Activated CD4-positive, alpha-beta memory T cell treated with anti-CD3 and anti-CD28 coated beads, Interleukin-2, amount 10 ng/mL, durations not matched to agents 7 days and 5 days (primary cell): ENCODE results near the gene KLF13. TPM values are rescaled to one million over a fixed set of nuclear protein-coding genes. Genes with fewer than 3 reads are reported as not detected.

Experiments used
- CTCF ChIA-PET: fragments of 350-600 bp; sonication (Branson Sonifier 250); formaldehyde crosslinking; loops from one replicate; lab custom pipeline; 2021; ENCODE audit warnings: antibody characterized with exemption, inconsistent platforms; lab: Charles Lee
- POLR2A ChIA-PET: fragments of 350-600 bp; sonication (Branson Sonifier 250); formaldehyde crosslinking; loops from one replicate; lab custom pipeline; 2021; ENCODE audit warnings: antibody characterized with exemption; lab: Charles Lee
- DNase-seq: peaks from one replicate; pipeline ENCODE4 v3.0.0-alpha.2; 2020
- H3K27ac Mint-ChIP-seq: one replicate; pipeline ENCODE4 v1.8.0; 2021; ENCODE audit warnings: mild to moderate bottlenecking, mixed read lengths
- H3K27me3 Mint-ChIP-seq: one replicate; pipeline ENCODE4 v1.8.0; 2021; ENCODE audit warnings: mixed read lengths
- H3K36me3 Mint-ChIP-seq: one replicate; pipeline ENCODE4 v1.8.0; 2021; ENCODE audit warnings: low read depth, mixed read lengths
- H3K4me1 Mint-ChIP-seq: one replicate; pipeline ENCODE4 v1.8.0; 2021; ENCODE audit warnings: mixed read lengths
- H3K4me3 Mint-ChIP-seq: one replicate; pipeline ENCODE4 v1.8.0; 2021; ENCODE audit warnings: mild to moderate bottlenecking, mixed read lengths
- H3K9me3 Mint-ChIP-seq: one replicate; pipeline ENCODE4 v1.8.0; 2021; ENCODE audit warnings: mixed read lengths
- total RNA-seq, 2 experiments: library from RNA; stranded (reverse); gene quantifications; one replicate each; pipeline ENCODE4 v1.2.3, GENCODE V29; 2021

Gene KLF13
- total RNA-seq, 2 experiments from 2014 or later, result 199 TPM

DNA sequence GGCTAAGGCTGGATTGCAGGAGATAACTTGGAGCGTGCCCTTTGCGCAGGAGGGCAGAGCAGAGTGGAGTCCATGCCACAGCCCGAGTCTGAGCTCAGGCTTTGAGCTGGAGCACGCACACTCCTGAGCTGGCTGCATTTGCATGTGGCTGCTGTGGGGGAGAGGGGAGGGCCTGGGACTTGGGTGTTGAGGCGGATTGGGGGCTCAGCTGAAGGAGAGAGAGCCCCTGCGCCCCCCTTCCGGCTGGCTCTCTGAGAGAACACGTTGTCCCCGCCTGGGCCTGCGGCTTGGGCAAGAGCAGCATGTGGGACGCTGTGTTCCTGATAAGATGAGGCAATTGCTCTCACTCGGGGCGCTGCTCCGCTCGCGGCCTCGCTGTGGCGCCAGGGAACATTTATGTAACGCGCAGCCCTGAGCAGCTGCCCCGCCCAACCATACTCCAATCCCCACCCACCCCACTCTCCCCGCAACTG lies 39.1 kb downstream of the KLF13 start:
- CTCF ChIA-PET, result interaction anchor here (0.8 to 15.6 kb wide), 23 partner anchors 8 to 166 kb away, joined by 3 to 162 read pairs (median 7); partner anchors contain the start of gene KLF13
- Mint-ChIP-seq H3K36me3 (peaks cover 47% of the 10 kb centered on the region), H3K4me1 (peaks cover 99% of the 10 kb centered on the region), H3K9me3 (peaks cover 6% of the 10 kb centered on the region), H3K27ac (peak overlapping the region; percentile 99), H3K4me3 (peak overlapping the region; percentile 64), H3K27me3 (no peaks in the 10 kb centered on the region)
- DNase-seq, result peak; percentile 86
- POLR2A ChIA-PET, result interaction anchor here (0.7 to 20.0 kb wide), 21 partner anchors 12 to 217 kb away, joined by 3 to 374 read pairs (median 5); partner anchors contain the start of gene KLF13

DNA sequence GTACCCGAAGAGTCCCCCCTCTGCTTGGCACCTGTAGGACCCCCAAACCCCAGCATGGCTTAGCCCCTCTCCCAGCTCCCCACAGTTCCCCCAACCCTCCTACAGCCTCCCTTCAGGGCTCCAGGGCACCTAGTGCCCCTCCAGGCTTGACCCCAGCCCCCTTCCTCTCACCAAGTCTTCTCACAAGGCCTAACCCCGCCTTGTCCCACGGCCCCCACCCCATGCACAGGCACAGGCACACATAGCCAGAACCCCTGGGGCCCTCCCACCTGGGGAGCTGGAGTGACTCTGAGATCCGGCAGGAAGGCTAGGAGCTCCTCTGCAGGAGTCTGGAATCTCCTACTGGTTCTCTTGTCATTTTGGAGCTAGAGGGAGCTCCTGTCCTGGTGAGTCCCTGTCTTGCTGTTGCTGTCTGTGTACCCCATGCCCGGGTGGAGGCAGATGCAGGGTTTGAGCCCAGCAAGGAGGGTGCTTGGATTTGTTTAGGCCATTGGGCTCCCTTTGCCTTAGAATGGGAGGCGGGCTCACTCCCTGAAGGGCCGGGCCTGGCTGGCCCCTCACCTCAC lies 39.6 kb downstream of the KLF13 start:
- Mint-ChIP-seq H3K4me3 (peak overlapping the region; percentile 64), H3K36me3 (peaks cover 52% of the 10 kb centered on the region), H3K9me3 (peaks cover 6% of the 10 kb centered on the region), H3K4me1 (peaks cover 99% of the 10 kb centered on the region), H3K27me3 (no peaks in the 10 kb centered on the region), H3K27ac (peak overlapping the region; percentile 99)
- DNase-seq, result no peak
- ChIA-PET POLR2A (interaction anchor here (0.9 to 20.0 kb wide), 16 partner anchors 12 to 159 kb away, joined by 3 to 374 read pairs (median 11); partner anchors contain the start of gene KLF13), CTCF (interaction anchor here (0.8 to 15.6 kb wide), 22 partner anchors 8 to 166 kb away, joined by 3 to 162 read pairs (median 6); no protein-coding TSS in a partner anchor)

DNA sequence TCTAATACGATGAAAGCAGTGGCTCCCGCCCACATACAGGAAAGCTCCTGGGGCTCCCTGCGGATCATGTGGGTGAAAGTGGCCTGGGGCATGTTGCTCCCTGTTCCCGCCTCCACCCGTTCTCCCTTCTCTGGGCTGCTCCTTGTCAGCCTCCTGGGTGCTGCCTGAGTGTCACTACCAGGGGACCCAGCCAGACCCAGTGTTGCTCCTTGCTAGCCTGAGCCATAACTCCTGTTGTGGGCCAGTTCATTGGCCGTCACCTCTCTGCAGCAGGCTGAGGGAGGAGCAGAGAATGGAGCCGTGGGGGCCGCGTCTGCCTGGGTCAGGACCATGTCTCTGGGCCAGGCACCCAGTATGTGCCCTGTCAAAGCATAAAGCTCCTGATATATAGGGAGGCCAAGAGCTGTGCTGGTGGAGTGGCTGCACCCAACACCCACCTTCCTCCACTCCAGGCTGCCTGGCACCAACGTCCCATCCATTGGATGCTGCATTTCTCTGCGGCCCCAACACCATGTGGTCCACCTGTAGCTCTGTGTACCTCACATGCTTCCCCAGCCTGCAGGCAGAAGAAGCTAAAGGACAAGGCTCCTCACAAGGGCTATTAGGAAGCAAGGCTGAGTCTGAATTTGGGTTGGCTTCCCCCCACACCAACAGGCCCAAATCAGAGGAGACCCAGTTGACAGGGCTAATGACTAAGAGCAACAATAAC lies 40.5 kb downstream of the KLF13 start:
- ChIA-PET CTCF (interaction anchor here (0.8 to 15.6 kb wide), 12 partner anchors 11 to 121 kb away, joined by 3 to 162 read pairs (median 10); no protein-coding TSS in a partner anchor), POLR2A (interaction anchor here (0.9 to 20.0 kb wide), 14 partner anchors 11 to 121 kb away, joined by 3 to 374 read pairs (median 10); partner anchors contain the start of gene KLF13)
- Mint-ChIP-seq H3K4me3 (peak overlapping the region; percentile 39), H3K27ac (peak overlapping the region; percentile 99), H3K27me3 (no peaks in the 10 kb centered on the region), H3K9me3 (peaks cover 6% of the 10 kb centered on the region), H3K36me3 (peaks cover 56% of the 10 kb centered on the region), H3K4me1 (peaks cover 90% of the 10 kb centered on the region)
- DNase-seq, result no peak

DNA sequence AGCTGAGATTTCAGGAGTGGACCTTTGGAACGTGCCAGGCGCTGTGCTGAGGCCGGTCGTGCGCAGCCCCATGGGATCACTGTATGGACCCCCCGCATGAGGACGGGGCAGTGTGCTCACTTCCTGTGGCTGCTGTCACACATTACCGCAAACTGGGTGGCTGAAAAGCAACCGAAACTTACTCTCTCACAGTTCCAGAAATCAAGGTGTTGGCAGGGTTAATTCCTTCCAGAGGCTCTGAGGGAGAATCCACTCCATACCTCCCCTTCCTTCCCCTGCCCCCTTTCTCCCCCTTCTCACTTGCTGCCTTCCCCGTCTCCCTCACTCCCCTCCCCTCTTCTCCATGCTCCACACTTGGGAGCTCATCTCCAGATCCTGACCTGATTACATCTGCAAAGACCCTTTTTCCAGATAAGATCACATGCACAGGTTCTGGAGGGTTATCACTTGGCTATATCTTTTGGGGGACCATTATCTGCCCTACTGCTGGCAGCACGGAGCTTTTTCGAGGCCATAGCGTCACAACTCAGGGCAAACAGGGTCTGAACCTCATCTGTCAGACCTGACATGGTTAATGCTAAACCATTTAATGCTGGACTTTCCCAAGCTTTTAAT lies 41.2 kb downstream of the KLF13 start:
- Mint-ChIP-seq H3K27me3 (no peaks in the 10 kb centered on the region), H3K9me3 (peaks cover 6% of the 10 kb centered on the region), H3K4me1 (peaks cover 88% of the 10 kb centered on the region), H3K36me3 (peaks cover 60% of the 10 kb centered on the region), H3K27ac (peak overlapping the region; percentile 99), H3K4me3 (peak overlapping the region; percentile 39)
- ChIA-PET POLR2A (interaction anchor here (0.7 to 20.0 kb wide), 14 partner anchors 10 to 153 kb away, joined by 3 to 374 read pairs (median 8); partner anchors contain the start of gene KLF13), CTCF (interaction anchor here (0.9 to 15.6 kb wide), 5 partner anchors 10 to 120 kb away, joined by 3 to 162 read pairs (median 18); no protein-coding TSS in a partner anchor)
- peak; percentile 69 for DNase-seq

DNA sequence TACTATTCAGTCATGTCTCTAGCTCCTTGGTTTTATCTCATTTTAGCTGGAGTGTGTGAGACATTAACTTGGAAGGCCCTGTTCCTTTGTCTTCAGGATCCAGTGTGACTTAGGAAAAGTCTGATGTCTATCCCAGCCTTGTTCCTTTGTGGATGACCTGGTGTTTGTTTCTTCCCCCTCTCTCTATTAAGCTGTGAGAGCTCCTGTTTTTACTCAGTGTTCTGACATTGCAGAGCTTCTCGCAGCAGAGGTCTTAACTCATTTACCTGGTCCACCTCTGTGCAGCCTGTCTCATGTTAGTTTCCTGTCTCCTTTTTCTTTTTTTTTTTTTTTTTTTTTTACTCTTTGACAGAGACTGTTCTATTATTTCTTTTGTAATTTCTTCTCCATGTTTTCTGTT lies 43.1 kb downstream of the KLF13 start:
- H3K27me3 Mint-ChIP-seq, result no peaks in the 10 kb centered on the region
- peaks cover 63% of the 10 kb centered on the region for H3K36me3 Mint-ChIP-seq
- POLR2A ChIA-PET, result interaction anchor here (0.7 to 20.0 kb wide), 8 partner anchors 9 to 103 kb away, joined by 3 to 374 read pairs (median 4); no protein-coding TSS in a partner anchor
- CTCF ChIA-PET, result interaction anchor here (1.0 to 15.6 kb wide), 4 partner anchors 14 to 119 kb away, joined by 4 to 162 read pairs (median 66); no protein-coding TSS in a partner anchor
- no peak overlapping the region for H3K4me3 Mint-ChIP-seq
- H3K4me1 Mint-ChIP-seq, result peaks cover 73% of the 10 kb centered on the region
- peak overlapping the region; percentile 65 for H3K27ac Mint-ChIP-seq
- DNase-seq, result no peak
- H3K9me3 Mint-ChIP-seq, result peaks cover 6% of the 10 kb centered on the region

DNA sequence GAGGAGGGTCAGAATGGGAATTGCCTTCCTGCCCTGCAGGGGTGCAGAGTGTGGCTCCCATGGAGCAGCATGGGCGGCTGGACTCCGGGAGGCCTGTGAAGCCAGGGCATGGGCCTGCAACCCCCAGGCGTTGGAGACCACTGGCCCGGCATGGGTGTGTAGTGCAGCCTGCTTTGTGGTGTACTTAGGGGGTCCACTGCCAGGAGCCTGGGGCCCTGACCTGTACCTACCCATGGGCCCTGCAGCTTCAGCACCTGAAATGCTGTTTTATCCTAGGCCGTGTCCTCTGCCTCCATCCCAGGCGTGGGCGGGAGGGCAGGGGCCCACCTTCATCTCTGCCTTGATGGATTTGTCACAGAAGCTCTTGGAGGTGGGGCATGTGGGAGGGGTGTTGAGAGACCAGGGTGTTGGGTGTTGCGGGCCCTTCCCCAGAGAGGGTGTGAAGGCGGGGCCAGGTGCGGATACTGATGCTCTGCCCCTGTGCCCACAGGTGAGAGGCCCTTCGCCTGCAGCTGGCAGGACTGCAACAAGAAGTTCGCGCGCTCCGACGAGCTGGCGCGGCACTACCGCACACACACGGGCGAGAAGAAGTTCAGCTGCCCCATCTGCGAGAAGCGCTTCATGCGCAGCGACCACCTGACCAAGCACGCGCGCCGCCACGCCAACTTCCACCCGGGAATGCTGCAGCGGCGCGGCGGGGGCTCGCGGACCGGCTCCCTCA lies 45.0 kb downstream of the KLF13 start:
- H3K4me3 Mint-ChIP-seq, result no peak overlapping the region
- peaks cover 6% of the 10 kb centered on the region for H3K9me3 Mint-ChIP-seq
- H3K4me1 Mint-ChIP-seq, result peaks cover 59% of the 10 kb centered on the region
- H3K27ac Mint-ChIP-seq, result no peak overlapping the region
- H3K36me3 Mint-ChIP-seq, result peaks cover 71% of the 10 kb centered on the region
- no peaks in the 10 kb centered on the region for H3K27me3 Mint-ChIP-seq
- ChIA-PET POLR2A (no interaction called here), CTCF (interaction anchor here (1.2 kb wide), 1 partner anchor 29 kb away, joined by 3 read pairs; no protein-coding TSS in a partner anchor)
- DNase-seq, result no peak

DNA sequence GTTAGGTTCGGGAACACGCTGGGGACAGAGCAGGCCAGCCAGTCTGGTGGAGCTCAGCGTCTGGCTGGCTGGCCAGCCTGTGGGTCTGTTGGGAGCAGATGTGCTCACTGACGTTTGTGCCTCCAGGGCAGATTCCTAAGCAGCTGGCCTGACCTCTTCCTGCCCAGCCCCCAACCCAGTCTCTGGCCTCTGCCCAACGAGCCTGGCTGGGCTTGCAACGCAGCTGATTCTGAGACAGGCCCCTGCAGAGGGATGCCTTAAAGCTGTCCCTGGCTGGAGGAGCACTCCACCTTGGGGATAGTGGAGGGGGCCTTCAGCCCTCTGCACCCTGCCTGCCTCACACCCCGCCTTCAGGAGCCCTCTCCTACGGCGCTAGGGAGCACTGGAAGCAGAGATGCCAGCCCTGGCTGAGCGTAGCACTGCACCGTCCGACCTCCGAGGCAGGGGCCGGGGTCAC lies 46.0 kb downstream of the KLF13 start:
- CTCF ChIA-PET, result interaction anchor here (1.2 kb wide), 1 partner anchor 30 kb away, joined by 3 read pairs; no protein-coding TSS in a partner anchor
- POLR2A ChIA-PET, result no interaction called here
- no peak for DNase-seq
- Mint-ChIP-seq H3K27me3 (no peaks in the 10 kb centered on the region), H3K9me3 (peaks cover 6% of the 10 kb centered on the region), H3K4me3 (no peak overlapping the region), H3K27ac (no peak overlapping the region), H3K36me3 (peaks cover 75% of the 10 kb centered on the region), H3K4me1 (peaks cover 49% of the 10 kb centered on the region)

DNA sequence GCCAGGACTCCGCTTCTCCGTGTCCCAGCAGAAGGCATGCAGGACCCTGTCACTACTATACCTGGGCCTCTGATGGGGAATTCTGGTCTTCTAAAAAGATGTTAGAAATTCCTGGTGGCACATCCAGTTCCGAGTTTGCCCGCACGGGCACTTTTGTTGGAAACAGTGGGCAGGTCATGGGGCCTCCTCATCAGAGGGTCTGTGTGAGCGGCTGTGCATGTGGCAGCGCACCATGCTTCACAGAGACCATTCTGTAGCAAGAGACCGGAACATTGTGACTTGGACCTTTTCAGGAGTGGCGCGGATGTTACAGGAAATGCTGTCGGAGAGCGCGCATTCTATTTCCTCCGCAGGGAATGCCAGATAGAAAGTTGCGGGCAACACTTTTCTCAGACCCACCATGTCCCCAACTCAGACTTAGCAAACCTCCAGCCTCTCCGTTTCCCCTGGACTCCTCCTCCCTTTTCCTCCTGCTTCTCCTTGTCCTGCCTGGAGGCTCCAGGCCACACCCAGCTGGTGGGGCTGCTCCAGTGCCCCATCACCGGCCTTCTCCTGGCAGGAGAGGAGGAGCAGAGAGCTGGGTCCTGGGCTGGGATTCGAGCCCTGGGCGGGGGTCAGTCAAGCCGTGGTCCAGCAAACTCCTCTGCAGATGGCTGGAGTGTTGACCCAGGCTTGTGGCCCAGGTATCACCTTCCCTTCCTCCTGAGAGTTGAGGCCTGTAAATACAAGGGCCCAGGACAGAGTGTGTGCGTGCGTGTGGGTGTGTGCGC lies 46.6 kb downstream of the KLF13 start:
- Mint-ChIP-seq H3K27ac (no peak overlapping the region), H3K4me3 (no peak overlapping the region), H3K36me3 (peaks cover 77% of the 10 kb centered on the region), H3K27me3 (no peaks in the 10 kb centered on the region), H3K4me1 (peaks cover 46% of the 10 kb centered on the region), H3K9me3 (peaks cover 6% of the 10 kb centered on the region)
- ChIA-PET POLR2A (no interaction called here), CTCF (interaction anchor here (1.2 kb wide), 1 partner anchor 31 kb away, joined by 3 read pairs; no protein-coding TSS in a partner anchor)
- DNase-seq, result no peak

DNA sequence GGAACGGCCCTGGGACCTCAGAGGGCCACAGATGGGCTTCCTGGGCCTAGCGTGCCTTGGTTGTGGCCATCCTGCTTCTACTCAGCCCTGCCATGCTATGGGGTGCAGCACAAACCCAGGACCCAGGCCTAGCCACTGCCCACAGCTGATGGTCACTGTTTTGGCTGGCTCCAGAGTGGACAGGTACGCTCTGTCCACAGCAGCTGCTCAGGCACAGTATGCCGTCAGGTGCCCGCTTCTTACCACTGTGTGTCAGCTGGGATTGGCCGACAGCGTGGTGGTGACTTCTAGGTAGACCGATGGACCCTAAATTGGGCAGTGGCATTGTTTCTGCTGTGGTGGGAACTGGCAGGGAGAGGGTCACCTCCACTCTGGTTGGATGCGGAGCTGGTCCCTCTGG lies 47.3 kb downstream of the KLF13 start:
- H3K4me1 Mint-ChIP-seq, result peaks cover 42% of the 10 kb centered on the region
- no peak for DNase-seq
- H3K27me3 Mint-ChIP-seq, result no peaks in the 10 kb centered on the region
- CTCF ChIA-PET, result no interaction called here
- H3K9me3 Mint-ChIP-seq, result peaks cover 5% of the 10 kb centered on the region
- H3K4me3 Mint-ChIP-seq, result no peak overlapping the region
- POLR2A ChIA-PET, result no interaction called here
- peaks cover 79% of the 10 kb centered on the region for H3K36me3 Mint-ChIP-seq
- no peak overlapping the region for H3K27ac Mint-ChIP-seq

DNA sequence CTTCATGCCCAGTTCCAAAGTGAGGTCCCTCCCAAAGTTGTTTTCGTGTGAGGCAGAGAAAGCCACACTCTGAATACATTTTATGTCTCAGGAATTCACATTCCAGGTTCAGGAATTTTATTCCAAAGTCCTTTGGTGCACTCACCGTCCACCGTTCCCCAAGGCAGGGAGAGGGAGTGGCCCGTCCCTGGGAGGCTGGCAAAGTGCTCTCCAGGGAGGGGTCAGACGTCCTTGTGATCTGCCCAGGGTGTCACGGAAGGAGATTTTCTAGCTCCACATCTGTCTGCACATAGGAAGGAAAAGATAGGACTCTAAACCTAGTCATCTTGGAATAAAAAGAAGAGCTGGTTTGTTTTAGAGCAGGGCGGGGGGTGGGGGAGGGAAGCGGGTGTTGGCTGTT lies 47.9 kb downstream of the KLF13 start:
- H3K4me3 Mint-ChIP-seq, result no peak overlapping the region
- H3K27me3 Mint-ChIP-seq, result no peaks in the 10 kb centered on the region
- DNase-seq, result no peak
- peaks cover 3% of the 10 kb centered on the region for H3K9me3 Mint-ChIP-seq
- ChIA-PET CTCF (no interaction called here), POLR2A (no interaction called here)
- H3K27ac Mint-ChIP-seq, result no peak overlapping the region
- H3K36me3 Mint-ChIP-seq, result peaks cover 79% of the 10 kb centered on the region
- H3K4me1 Mint-ChIP-seq, result peaks cover 37% of the 10 kb centered on the region

DNA sequence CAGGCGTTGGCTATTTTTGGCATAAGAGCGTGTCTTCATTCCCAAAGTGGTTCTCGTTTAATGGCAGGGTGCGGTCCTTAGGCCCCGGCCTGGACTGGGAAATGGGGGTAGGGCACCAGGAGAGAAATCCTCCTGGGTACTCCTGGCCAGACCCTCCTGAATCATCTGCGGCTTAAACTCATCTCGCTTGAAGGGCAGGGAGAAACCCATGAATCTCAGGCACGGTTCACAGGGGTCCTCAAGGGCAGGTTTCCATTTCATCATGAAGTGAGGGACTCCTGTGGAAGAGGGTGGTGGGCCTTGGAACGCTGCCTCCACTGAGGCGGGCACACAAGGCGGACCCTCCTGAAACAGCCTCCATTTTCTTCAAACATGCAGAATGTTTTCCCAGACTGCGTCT lies 48.4 kb downstream of the KLF13 start:
- H3K27me3 Mint-ChIP-seq, result no peaks in the 10 kb centered on the region
- ChIA-PET CTCF (no interaction called here), POLR2A (no interaction called here)
- H3K9me3 Mint-ChIP-seq, result no peaks in the 10 kb centered on the region
- H3K4me3 Mint-ChIP-seq, result no peak overlapping the region
- H3K36me3 Mint-ChIP-seq, result peaks cover 79% of the 10 kb centered on the region
- H3K27ac Mint-ChIP-seq, result no peak overlapping the region
- no peak for DNase-seq
- H3K4me1 Mint-ChIP-seq, result peaks cover 32% of the 10 kb centered on the region
